Renal cortex interstitium (tissue), 11 donors: ENCODE results near the gene PRR18. TPM values are rescaled to one million over a fixed set of nuclear protein-coding genes. Genes with fewer than 3 reads are reported as not detected.

Source experiments
- DNase-seq, 11 donors: peaks; one replicate each; pipeline ENCODE4 v3.0.0-alpha.2; 2013; ENCODE audit warnings: low read depth in 9 of 11, low spot score in 4 of 11; ENCODE audit errors: extremely low read depth in 1 of 11
- polyA plus RNA-seq, 3 donors: library from polyadenylated mRNA; unstranded; fragments of 120-200 nt; gene quantifications; one replicate each; pipeline ENCODE4 v1.2.1, GENCODE V29; 2013; ENCODE audit not compliant: insufficient read length in 3 of 3

The PRR18 gene
- polyA plus RNA-seq, 3 donors: 0.22 to 0.45 (median 0.27) TPM

- DNase-seq: no peak
Observed at GRCh38 chr6:166336847-166337246, 28.7 kb upstream of the PRR18 start.

- no peak for DNase-seq
Observed at GRCh38 chr6:166335378-166336302, 27.4 kb upstream of the PRR18 start.

GRCh38 chr6:166334878-166335277 lies 26.7 kb upstream of the PRR18 start:
- no peak for DNase-seq

- DNase-seq: no peak
Observed at GRCh38 chr6:166333172-166333995, 25.2 kb upstream of the PRR18 start.

GRCh38 chr6:166331503-166332415 lies 23.6 kb upstream of the PRR18 start:
- DNase-seq: no peak

- no peak for DNase-seq
Observed at GRCh38 chr6:166330612-166331011, 22.4 kb upstream of the PRR18 start.

- no peak for DNase-seq
Observed at GRCh38 chr6:166325383-166326042, 17.3 kb upstream of the PRR18 start.

- DNase-seq: no peak
Observed at GRCh38 chr6:166323395-166323794, 15.2 kb upstream of the PRR18 start.

- DNase-seq: no peak
Observed at GRCh38 chr6:166318649-166319600, 10.7 kb upstream of the PRR18 start.

GRCh38 chr6:166318227-166318626 lies 10.0 kb upstream of the PRR18 start:
- peak in 1 of 11 donors; percentile 8 for DNase-seq

GRCh38 chr6:166317261-166318212 lies 9.3 kb upstream of the PRR18 start:
- no peak for DNase-seq

GRCh38 chr6:166315436-166315835 lies 7.2 kb upstream of the PRR18 start:
- DNase-seq: no peak

GRCh38 chr6:166314454-166314853 lies 6.3 kb upstream of the PRR18 start:
- no peak for DNase-seq

GRCh38 chr6:166313255-166314070 lies 5.3 kb upstream of the PRR18 start:
- DNase-seq: no peak

GRCh38 chr6:166312832-166313231 lies 4.6 kb upstream of the PRR18 start:
- DNase-seq: no peak

GRCh38 chr6:166310634-166311033 lies 2.4 kb upstream of the PRR18 start:
- DNase-seq: no peak
